Measurements from ENCODE around the gene MAFG.
"Not testable (repeated sequence)": the region's sequence is repeated elsewhere in the genome, so short reads cannot be mapped to it uniquely, and the experiment has no call there.

MAFG gene

GRCh38 chr17:81922566-81923301 is 4.8 kb downstream of the MAFG start:
- Histone ChIP-seq H3K27ac (ENCODE audit: low read depth, low read length) (peak overlapping the region; percentile 60), H3K9ac (ENCODE audit: low read length in 5 of 5) (no peak overlapping the region), H3K9me3 (ENCODE audit: control insufficient read depth in 5 of 5, low read length in 5 of 5) (no peaks in the 10 kb centered on the region), H3K4me3 (ENCODE audit: low read depth in 1 of 5, low read length in 5 of 5) (peak overlapping the region in 2 of 5 donors; percentile 30 to 59), H3K36me3 (ENCODE audit: control insufficient read depth in 5 of 5, insufficient read depth in 5 of 5, low read length in 5 of 5) (peaks cover 0 to 35% (median 22%) of the 10 kb centered on the region in 5 donors), H3K27me3 (ENCODE audit: control insufficient read depth in 5 of 5, insufficient read depth in 4 of 5, low read length in 5 of 5) (no peaks in the 10 kb centered on the region), H3K4me1 (ENCODE audit: control insufficient read depth in 5 of 5, insufficient read depth in 5 of 5, low read length in 5 of 5) (peaks cover 8 to 82% (median 76%) of the 10 kb centered on the region in 5 donors)

GRCh38 chr17:81921996-81922565 is 5.5 kb downstream of the MAFG start:
- Histone ChIP-seq H3K27ac (ENCODE audit: low read depth, low read length) (no peak overlapping the region), H3K4me1 (ENCODE audit: control insufficient read depth in 5 of 5, insufficient read depth in 5 of 5, low read length in 5 of 5) (peaks cover 11 to 87% (median 80%) of the 10 kb centered on the region in 5 donors), H3K4me3 (ENCODE audit: low read depth in 1 of 5, low read length in 5 of 5) (peak overlapping the region in 1 of 5 donors; percentile 5), H3K36me3 (ENCODE audit: control insufficient read depth in 5 of 5, insufficient read depth in 5 of 5, low read length in 5 of 5) (peaks cover 0 to 35% (median 22%) of the 10 kb centered on the region in 5 donors), H3K9ac (ENCODE audit: low read length in 5 of 5) (no peak overlapping the region), H3K9me3 (ENCODE audit: control insufficient read depth in 5 of 5, low read length in 5 of 5) (no peaks in the 10 kb centered on the region), H3K27me3 (ENCODE audit: control insufficient read depth in 5 of 5, insufficient read depth in 4 of 5, low read length in 5 of 5) (no peaks in the 10 kb centered on the region)

DNA sequence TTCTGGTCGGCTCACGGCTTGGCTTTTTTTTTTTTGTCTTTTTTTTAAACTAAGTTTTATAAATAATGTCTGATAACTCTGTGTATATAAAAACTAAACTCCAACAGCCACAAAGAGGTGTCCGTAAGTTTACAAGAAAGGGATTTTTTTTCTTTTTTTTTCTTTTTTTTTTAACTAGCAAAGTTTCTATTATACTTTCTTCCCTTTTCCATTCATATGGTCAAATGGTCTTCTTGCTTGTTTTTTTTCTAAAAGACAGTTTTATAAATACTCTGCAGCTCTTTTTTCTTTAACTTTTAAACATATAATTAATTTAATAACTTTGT is 6.0 kb downstream of the MAFG start:
- H3K27ac ChIP-seq (ENCODE audit: low read depth, low read length), result no peak overlapping the region

DNA sequence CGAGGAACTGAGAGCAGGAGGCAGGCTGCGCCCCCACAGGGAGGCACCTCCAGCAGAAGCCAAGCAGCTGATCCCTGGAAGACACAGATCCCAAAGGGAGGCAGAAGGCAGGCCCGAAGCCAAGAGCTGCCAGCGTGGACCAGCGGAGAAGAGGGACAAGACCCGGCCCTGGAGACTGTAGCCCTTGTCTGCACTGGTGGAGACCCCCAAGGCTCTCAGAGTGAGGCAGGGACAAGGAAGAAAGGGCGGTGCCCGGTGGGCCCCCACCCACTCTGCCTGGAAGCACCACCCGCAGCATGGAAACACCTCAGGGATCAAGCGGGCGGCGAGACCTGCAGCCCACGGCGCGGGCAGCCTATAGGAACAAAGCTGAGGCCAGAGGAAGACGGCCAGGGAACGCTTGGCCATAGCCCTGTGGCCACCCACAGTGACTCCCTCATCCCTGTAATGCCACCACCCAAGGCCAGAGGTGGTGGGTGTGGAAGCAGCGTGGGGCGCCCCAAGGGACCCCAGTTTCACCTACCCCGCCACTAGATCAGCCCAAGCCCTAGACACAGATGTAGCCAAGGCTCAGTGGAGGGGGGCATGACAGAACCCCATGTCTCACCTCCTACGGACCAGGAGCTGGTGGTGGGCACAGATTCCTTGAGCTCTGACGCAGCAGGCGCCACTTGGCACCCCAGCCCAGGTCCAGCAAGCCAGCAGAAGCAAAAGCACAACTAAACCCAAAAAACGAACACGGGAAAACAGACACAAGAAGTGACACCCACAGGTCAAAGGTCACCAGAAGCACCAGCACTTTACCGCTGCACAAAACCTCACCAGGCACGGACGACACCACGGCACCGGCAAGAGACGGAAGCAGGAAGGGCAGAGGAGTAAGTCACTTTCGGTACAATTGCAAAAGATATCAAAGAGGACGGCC is 6.7 kb downstream of the MAFG start:
- no peaks in the 10 kb centered on the region for H3K9me3 ChIP-seq (ENCODE audit: control insufficient read depth in 5 of 5, low read length in 5 of 5)
- H3K9ac ChIP-seq (ENCODE audit: low read length in 5 of 5), result peak overlapping the region in 3 of 5 donors; percentile 9 to 41 (median 17)
- peak overlapping the region in 1 of 5 donors; percentile 21 for H3K4me3 ChIP-seq (ENCODE audit: low read depth in 1 of 5, low read length in 5 of 5)
- peaks cover 0 to 36% (median 22%) of the 10 kb centered on the region in 5 donors for H3K36me3 ChIP-seq (ENCODE audit: control insufficient read depth in 5 of 5, insufficient read depth in 5 of 5, low read length in 5 of 5)
- H3K4me1 ChIP-seq (ENCODE audit: control insufficient read depth in 5 of 5, insufficient read depth in 5 of 5, low read length in 5 of 5), result peaks cover 8 to 86% (median 78%) of the 10 kb centered on the region in 5 donors
- H3K27ac ChIP-seq (ENCODE audit: low read depth, low read length), result no peak overlapping the region
- H3K27me3 ChIP-seq (ENCODE audit: control insufficient read depth in 5 of 5, insufficient read depth in 4 of 5, low read length in 5 of 5), result no peaks in the 10 kb centered on the region

More for the DNA sequence above, 6.0 kb downstream of the MAFG start:
- peak overlapping the region in 1 of 5 donors; percentile 41 for H3K9ac ChIP-seq (ENCODE audit: low read length in 5 of 5)
- H3K4me1 ChIP-seq (ENCODE audit: control insufficient read depth in 5 of 5, insufficient read depth in 5 of 5, low read length in 5 of 5), result peaks cover 13 to 91% (median 84%) of the 10 kb centered on the region in 5 donors
- H3K36me3 ChIP-seq (ENCODE audit: control insufficient read depth in 5 of 5, insufficient read depth in 5 of 5, low read length in 5 of 5), result peaks cover 0 to 35% (median 22%) of the 10 kb centered on the region in 5 donors
- H3K4me3 ChIP-seq (ENCODE audit: low read depth in 1 of 5, low read length in 5 of 5), result no peak overlapping the region
- no peaks in the 10 kb centered on the region for H3K27me3 ChIP-seq (ENCODE audit: control insufficient read depth in 5 of 5, insufficient read depth in 4 of 5, low read length in 5 of 5)
- no peaks in the 10 kb centered on the region for H3K9me3 ChIP-seq (ENCODE audit: control insufficient read depth in 5 of 5, low read length in 5 of 5)

DNA sequence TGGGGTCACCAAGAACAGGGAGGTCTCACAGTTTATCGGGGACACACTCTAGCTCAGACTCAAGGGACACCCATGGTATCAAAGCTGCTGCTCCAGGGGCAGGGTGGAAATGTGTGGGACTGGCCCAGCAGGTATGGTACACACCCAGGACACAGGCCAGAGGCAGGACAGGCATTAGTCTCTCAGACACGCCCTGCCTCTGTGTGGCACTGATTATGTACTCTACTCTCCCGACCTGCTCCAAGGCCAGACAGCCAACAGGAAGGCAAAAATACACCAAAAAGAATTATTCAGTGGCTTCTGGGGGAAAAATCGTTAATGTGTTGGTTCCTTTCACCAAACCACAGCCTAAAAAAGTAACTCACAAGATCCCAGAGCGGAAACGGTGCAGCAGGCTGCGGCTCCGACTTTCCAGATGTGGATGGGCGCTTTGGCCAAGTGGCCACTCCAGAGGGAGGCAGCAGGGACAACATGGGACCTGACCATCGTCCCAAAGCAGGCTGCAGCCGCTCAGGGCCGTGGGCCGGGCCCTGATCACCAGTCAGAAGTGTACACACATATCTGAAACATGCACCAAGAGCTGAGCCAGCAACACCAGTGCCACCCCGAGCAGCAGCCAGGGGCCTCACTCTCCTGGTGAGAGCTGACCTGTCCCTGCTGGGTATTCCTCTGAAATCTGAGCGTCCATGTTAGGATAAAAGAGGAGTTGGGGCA is 8.5 kb downstream of the MAFG start:
- no peak overlapping the region for H3K4me3 ChIP-seq (ENCODE audit: low read depth in 1 of 5, low read length in 5 of 5)
- no peak overlapping the region for H3K9ac ChIP-seq (ENCODE audit: low read length in 5 of 5)
- H3K27ac ChIP-seq (ENCODE audit: low read depth, low read length), result no peak overlapping the region
- no peaks in the 10 kb centered on the region for H3K9me3 ChIP-seq (ENCODE audit: control insufficient read depth in 5 of 5, low read length in 5 of 5)
- no peaks in the 10 kb centered on the region for H3K27me3 ChIP-seq (ENCODE audit: control insufficient read depth in 5 of 5, insufficient read depth in 4 of 5, low read length in 5 of 5)
- H3K4me1 ChIP-seq (ENCODE audit: control insufficient read depth in 5 of 5, insufficient read depth in 5 of 5, low read length in 5 of 5), result peaks cover 5 to 69% (median 60%) of the 10 kb centered on the region in 5 donors
- H3K36me3 ChIP-seq (ENCODE audit: control insufficient read depth in 5 of 5, insufficient read depth in 5 of 5, low read length in 5 of 5), result peaks cover 0 to 55% (median 40%) of the 10 kb centered on the region in 5 donors

- Histone ChIP-seq H3K4me1 (ENCODE audit: control insufficient read depth in 5 of 5, insufficient read depth in 5 of 5, low read length in 5 of 5) (peaks cover 5 to 62% (median 54%) of the 10 kb centered on the region in 5 donors), H3K36me3 (ENCODE audit: control insufficient read depth in 5 of 5, insufficient read depth in 5 of 5, low read length in 5 of 5) (peaks cover 0 to 62% (median 47%) of the 10 kb centered on the region in 5 donors), H3K4me3 (ENCODE audit: low read depth in 1 of 5, low read length in 5 of 5) (peak overlapping the region in 4 of 5 donors; percentile 70 to 79 (median 75))
- not testable (repeated sequence) for H3K9ac ChIP-seq (ENCODE audit: low read length in 5 of 5); H3K27ac ChIP-seq (ENCODE audit: low read depth, low read length); H3K9me3 ChIP-seq (ENCODE audit: control insufficient read depth in 5 of 5, low read length in 5 of 5); H3K27me3 ChIP-seq (ENCODE audit: control insufficient read depth in 5 of 5, insufficient read depth in 4 of 5, low read length in 5 of 5)
Measured at GRCh38 chr17:81918333-81918669, 9.2 kb downstream of the MAFG start.

GRCh38 chr17:81917565-81918332 is 9.8 kb downstream of the MAFG start, which contains the start of gene SIRT7:
TSS of gene SIRT7 (minus strand) at chr17:81918176. CDS start at chr17:81918131, 45 bp downstream.
- H3K9me3 ChIP-seq (ENCODE audit: control insufficient read depth in 5 of 5, low read length in 5 of 5), result no peaks in the 10 kb centered on the region
- H3K27ac ChIP-seq (ENCODE audit: low read depth, low read length), result no peak within 1 kb of the TSS
- no peaks in the 10 kb centered on the region for H3K27me3 ChIP-seq (ENCODE audit: control insufficient read depth in 5 of 5, insufficient read depth in 4 of 5, low read length in 5 of 5)
- H3K9ac ChIP-seq (ENCODE audit: low read length in 5 of 5), result peak within 1 kb of the TSS in 4 of 5 donors; percentile 4 to 81 (median 70)
- H3K4me1 ChIP-seq (ENCODE audit: control insufficient read depth in 5 of 5, insufficient read depth in 5 of 5, low read length in 5 of 5), result peaks cover 5 to 58% (median 49%) of the 10 kb centered on the region in 5 donors
- peaks cover 0 to 67% (median 51%) of the 10 kb centered on the region in 5 donors for H3K36me3 ChIP-seq (ENCODE audit: control insufficient read depth in 5 of 5, insufficient read depth in 5 of 5, low read length in 5 of 5)
- H3K4me3 ChIP-seq (ENCODE audit: low read depth in 1 of 5, low read length in 5 of 5), result peak within 1 kb of the TSS; percentile 68 to 79 (median 73)

GRCh38 chr17:81916234-81917001 is 11.1 kb downstream of the MAFG start:
- Histone ChIP-seq H3K36me3 (ENCODE audit: control insufficient read depth in 5 of 5, insufficient read depth in 5 of 5, low read length in 5 of 5) (peaks cover 0 to 64% (median 47%) of the 10 kb centered on the region in 5 donors), H3K4me1 (ENCODE audit: control insufficient read depth in 5 of 5, insufficient read depth in 5 of 5, low read length in 5 of 5) (peaks cover 5 to 51% (median 38%) of the 10 kb centered on the region in 5 donors), H3K4me3 (ENCODE audit: low read depth in 1 of 5, low read length in 5 of 5) (peak overlapping the region in 4 of 5 donors; percentile 68 to 79 (median 75)), H3K27me3 (ENCODE audit: control insufficient read depth in 5 of 5, insufficient read depth in 4 of 5, low read length in 5 of 5) (no peaks in the 10 kb centered on the region), H3K9me3 (ENCODE audit: control insufficient read depth in 5 of 5, low read length in 5 of 5) (no peaks in the 10 kb centered on the region), H3K9ac (ENCODE audit: low read length in 5 of 5) (peak overlapping the region in 2 of 5 donors; percentile 4 to 81), H3K27ac (ENCODE audit: low read depth, low read length) (no peak overlapping the region)

Measured in subcutaneous abdominal adipose tissue (tissue), 5 donors.